Right lobe of liver (tissue), 4 donors: ENCODE measurements around the gene SKIC2.

Experiments used
- POLR2A ChIP-seq: fragments of 450-650 bp; IDR thresholded peaks from one replicate; pipeline ENCODE4 v1.6.1; 2017; ENCODE audit warnings: antibody characterized with exemption, mild to moderate bottlenecking
- TF ChIP-seq, protein P1 (sequence below), 4 donors: fragments of 200-600 bp in 3 of 4; fragments of 450-650 bp in 1 of 4; IDR thresholded peaks; one replicate each; pipeline versions ENCODE4 v1.5.1 to v1.8.0; 2016 to 2022; ENCODE audit warnings: antibody characterized with exemption in 4 of 4, mild to moderate bottlenecking in 2 of 4
- donor health status: DM: no; HTN: no; CAD: no.
- donor health status: DM: no; HTN: no; CAD: no.
- donor health status: DM: no; HTN: yes; CAD: no.

DNA sequence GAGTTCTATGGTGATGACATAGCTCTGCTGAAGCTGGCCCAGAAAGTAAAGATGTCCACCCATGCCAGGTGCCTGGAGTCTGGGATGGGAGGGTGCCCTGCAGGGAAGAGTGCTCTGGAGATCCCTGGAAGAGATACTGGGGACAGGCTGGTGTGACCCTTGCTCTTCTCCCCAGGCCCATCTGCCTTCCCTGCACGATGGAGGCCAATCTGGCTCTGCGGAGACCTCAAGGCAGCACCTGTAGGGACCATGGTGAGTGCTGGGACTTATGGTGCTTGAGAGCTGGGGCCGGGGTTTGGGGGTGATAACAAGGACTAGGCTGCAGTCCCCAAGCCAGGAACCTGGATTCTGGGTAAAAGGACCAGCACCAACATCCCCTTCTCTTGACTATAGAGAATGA is 15.2 kb upstream of the SKIC2 start:
- TF ChIP-seq, protein P1, sequence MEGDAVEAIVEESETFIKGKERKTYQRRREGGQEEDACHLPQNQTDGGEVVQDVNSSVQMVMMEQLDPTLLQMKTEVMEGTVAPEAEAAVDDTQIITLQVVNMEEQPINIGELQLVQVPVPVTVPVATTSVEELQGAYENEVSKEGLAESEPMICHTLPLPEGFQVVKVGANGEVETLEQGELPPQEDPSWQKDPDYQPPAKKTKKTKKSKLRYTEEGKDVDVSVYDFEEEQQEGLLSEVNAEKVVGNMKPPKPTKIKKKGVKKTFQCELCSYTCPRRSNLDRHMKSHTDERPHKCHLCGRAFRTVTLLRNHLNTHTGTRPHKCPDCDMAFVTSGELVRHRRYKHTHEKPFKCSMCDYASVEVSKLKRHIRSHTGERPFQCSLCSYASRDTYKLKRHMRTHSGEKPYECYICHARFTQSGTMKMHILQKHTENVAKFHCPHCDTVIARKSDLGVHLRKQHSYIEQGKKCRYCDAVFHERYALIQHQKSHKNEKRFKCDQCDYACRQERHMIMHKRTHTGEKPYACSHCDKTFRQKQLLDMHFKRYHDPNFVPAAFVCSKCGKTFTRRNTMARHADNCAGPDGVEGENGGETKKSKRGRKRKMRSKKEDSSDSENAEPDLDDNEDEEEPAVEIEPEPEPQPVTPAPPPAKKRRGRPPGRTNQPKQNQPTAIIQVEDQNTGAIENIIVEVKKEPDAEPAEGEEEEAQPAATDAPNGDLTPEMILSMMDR (IDR thresholded peaks at IDR 0.05): no peak
- no peak for TF ChIP-seq POLR2A
